SK-N-MC (cell line): ENCODE data around the gene SSR4.

ENCODE experiments used
- EZH2 ChIP-seq: fragments of 200-600 bp; sonication (generic); IDR thresholded peaks from one replicate; pipeline ENCODE4 v1.6.1; 2017; ENCODE audit warnings: antibody characterized with exemption
- FOXP2 ChIP-seq: optimal IDR thresholded peaks from 2 replicates; pipeline ENCODE3; 2011; ENCODE audit warnings: mild to moderate bottlenecking, moderate library complexity; ENCODE audit not compliant: insufficient read depth; ENCODE audit errors: extremely low read length, control extremely low read depth
- POLR2AphosphoS5 ChIP-seq: IDR thresholded peaks from 2 replicates; pipeline ENCODE4 v1.6.1; 2012; ENCODE audit warnings: mild to moderate bottlenecking, low read depth, low read length, borderline replicate concordance

DNA sequence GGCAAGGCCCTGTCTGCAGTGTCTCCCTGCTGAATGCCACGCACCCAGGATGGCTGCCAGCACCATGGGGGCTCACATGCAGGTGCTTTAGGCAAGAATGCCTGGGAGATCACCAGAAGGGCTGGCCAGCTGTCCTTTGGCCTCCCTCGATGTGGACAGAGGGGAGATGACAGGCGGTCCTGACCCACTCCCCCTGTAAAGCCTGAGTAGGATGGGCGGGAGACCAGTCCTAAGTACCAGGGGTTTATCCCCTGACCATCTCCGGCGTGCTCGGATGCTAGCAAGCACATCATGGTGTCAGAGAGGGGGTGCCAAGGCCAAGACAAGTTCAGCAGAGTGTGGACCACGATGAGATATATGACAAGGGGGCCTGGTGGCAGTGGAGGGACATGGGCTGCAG lies 30.6 kb downstream of the SSR4 start:
- TF ChIP-seq POLR2AphosphoS5, result no peak
- no peak for TF ChIP-seq FOXP2
- no peak for TF ChIP-seq EZH2
